NCI-H345 (cell line): ENCODE data around the gene XRCC5.

ENCODE experiments used
- DNase-seq: peaks from one replicate; lab custom pipeline; 2025; lab: John Stamatoyannopoulos, UW

XRCC5 gene

DNA sequence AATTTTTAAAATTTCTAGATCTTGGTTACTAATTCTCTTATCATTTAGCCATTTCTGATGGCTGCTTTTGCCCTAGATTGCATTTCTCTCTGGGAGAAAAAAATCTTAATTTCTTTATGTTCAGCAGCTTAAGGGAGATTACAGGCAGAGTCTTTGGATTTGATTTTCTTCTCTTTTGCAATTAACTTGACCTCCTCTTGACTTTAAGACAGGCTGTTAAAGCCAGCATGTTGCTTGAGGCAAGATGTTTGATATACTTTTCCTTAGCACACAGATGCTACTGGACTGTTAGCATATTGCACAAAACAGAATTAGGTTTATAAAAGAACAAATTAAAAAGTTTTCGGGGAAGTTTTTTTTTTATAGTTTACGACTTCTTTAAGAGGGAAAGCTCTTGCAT, 50.0 kb downstream of the XRCC5 start:
- no peak for DNase-seq

- DNase-seq = no peak
Observed at GRCh38 chr2:216159646-216160045, 50.5 kb downstream of the XRCC5 start.

GRCh38 chr2:216160786-216161185, 51.6 kb downstream of the XRCC5 start:
- DNase-seq = no peak

DNA sequence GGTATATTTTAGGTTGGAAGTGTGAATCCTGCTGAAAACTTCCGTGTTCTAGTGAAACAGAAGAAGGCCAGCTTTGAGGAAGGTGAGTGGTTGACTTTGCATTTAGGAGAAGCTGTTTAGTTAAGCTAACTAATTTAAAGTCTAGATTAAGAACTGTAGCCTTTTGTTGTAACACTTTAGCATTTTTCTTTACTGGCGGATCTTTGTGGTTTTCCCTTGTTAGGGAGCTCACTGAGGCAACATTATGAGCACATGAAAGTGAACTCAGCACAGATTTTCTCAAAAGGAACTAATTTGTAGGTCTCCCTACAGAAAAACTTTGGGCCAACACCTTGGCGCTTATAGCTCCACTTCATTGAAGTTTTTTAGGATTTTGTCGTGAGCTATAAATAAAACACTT, 52.8 kb downstream of the XRCC5 start:
- DNase-seq = no peak

DNA sequence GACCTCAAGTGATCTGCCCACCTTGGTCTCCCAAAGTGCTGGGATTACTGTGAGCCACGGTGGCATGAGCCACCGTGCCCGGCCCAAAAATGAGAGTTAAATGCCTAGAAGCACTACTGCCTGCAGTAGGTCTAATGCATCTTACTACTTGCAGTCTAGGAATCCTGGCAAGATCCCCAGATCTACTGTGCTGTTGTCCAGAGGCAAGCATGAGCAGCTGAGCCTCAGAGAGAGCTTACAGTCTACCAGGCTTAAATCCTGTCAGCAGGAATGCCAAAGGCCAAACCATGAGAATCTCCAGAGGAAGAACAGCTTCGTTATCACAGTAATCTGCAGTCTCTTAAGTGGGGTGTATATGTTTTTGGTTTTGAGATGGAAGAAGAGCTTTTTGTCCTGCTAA, 54.4 kb downstream of the XRCC5 start:
- DNase-seq = no peak

GRCh38 chr2:216164087-216164486, 54.9 kb downstream of the XRCC5 start:
- no peak for DNase-seq

DNA sequence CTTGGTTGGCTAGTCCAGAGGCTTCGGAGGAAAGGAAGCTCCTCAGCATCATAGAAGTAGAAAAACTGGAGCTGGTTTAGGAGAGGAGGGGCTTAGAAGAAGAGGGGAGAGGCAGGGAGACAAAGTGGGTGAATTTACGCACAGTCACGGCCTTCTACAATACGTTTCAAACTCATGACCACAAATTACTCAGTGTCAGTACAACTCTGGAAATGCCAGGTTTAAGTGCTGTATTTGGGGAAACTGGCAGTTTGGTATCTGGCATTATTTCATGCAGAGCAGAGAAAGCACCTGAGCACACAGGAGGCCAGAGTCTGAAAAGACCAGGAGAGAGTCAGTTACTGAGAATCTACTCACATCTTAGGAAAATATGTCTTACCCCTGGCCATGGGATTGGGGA, 55.4 kb downstream of the XRCC5 start:
- no peak for DNase-seq

GRCh38 chr2:216165711-216166110, 56.6 kb downstream of the XRCC5 start:
- DNase-seq = no peak

GRCh38 chr2:216169087-216169486, 59.9 kb downstream of the XRCC5 start:
- DNase-seq = no peak

DNA sequence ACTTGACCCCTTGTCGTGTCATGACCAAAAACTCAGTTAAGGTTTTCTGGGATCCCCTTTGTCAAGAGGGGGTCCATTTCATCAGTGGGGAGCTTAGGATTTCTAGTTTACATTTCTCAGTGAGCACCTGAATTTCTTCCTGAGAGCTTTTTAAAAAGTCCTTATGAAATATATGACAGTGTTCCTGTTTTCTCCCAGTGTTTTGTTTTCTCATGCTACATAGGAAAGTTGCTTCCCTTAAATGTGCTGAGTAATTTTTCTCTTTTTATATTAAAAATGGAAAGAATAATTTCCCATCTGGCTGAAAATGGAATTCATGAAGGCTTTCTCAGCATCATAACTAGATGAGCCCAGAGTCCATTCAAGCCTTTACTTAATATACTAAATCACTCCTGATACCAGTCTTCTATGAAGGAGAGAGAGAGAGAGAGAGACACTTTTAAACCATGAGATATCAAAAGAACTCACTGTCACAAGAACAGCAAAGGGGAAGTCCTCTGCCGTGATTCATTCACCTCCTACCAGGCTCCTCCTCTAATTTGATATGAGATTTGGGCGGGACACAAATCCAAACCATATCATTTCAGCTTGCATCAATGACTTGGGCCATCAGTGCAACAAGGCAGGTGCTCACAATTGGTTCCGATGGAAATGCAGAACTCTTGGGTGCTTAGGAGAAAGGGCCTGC, 61.1 kb downstream of the XRCC5 start:
- DNase-seq = no peak

GRCh38 chr2:216171011-216171410, 61.9 kb downstream of the XRCC5 start:
- DNase-seq = no peak

DNA sequence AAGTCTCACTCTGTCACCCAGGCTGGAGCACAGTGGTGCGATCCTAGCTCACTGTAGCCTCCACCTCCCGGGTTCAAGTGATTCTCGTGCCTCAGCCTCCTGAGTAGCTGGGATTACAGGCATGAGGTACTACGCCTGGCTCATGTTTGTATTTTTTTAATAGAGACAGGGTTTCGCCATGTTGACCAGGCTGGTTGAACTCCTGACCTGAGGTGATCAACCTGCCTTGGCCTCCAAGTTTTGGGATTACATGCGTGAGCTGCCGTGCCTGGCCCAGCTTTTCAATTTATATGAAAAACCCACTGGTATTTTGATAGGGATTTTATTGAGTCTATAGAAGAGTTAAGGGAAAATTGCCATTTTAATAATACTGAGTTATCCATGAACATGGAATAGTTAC, 63.3 kb downstream of the XRCC5 start:
- DNase-seq = no peak

GRCh38 chr2:216179015-216179414, 69.9 kb downstream of the XRCC5 start:
- DNase-seq = no peak

- no peak for DNase-seq
Observed at GRCh38 chr2:216181351-216181750, 72.2 kb downstream of the XRCC5 start.

DNA sequence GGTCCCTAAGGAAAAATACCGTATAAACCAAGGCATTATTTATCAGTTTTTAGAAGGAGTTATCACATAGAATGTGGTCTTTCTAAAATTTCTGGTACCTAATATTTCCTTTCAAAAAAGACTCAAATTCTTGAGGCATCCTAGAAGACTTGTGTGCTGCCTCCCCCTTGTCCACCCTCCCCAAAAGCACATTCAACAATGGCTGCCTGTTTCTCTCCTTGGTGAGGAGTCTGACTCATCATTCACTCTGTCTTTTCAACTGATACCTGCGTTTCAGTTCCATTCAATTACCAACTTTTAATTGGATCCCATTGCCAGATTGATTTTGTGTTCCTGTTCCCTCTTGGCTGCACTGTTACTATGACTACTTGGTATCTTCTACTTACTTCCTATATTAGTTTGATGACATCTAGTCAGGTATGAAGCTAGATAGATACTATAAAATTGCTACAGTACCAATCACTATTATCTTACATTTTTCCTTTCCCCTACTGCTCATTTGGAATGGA, 72.9 kb downstream of the XRCC5 start:
- DNase-seq = no peak

- DNase-seq = no peak
Observed at GRCh38 chr2:216183462-216183861, 74.3 kb downstream of the XRCC5 start.

DNA sequence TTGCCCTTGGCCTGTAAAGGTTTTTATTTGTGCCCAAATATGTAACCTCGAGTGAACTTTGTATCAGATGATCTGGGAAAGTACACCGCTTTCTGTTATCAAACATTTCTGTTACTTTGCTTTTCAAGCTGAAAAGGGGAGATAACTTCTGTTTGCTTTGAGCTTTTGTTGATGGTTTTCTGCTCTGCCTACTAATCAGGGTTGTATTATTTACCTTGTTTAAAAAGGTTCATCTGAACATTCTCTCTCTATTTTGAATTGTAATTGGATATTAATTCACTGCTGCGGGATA, 79.4 kb downstream of the XRCC5 start:
- no peak for DNase-seq

DNA sequence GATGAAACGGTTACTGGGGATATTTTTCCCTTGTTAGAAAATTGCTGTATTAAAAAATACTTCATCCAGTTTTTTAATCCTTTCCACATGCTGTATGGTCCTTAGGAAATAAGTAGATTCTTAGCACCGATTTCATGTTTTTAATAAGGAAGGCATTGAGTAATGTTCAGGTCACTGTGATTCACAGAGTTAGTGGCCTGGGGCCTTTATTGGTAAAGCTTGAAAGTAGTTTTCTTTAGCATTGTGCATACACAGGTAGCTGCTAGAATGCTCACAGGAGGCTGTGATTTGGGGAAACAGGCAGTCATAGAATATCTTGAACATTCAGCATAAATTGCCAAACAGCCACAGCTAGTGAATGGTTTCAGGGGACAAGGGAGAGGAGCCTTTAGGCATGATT, 79.8 kb downstream of the XRCC5 start:
- DNase-seq = no peak

DNA sequence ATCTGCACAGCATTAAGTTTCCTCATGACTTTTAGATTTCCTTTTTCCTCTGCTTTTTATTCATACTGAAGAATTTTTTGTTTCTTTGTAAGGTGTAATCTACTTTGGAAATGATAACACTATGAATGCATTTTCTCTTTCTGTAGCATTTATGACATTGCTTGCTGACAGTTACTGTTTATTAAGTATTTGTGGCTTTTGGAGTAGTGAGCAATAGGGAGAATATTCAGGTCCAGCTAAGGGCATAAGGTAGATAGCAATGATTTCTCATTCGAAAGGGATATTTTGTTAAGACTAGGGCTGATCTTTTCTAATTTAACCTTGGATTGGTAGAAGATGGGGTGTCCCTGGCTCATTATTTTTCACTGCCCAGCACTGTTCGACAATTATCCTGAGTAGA, 80.3 kb downstream of the XRCC5 start:
- DNase-seq = no peak

DNA sequence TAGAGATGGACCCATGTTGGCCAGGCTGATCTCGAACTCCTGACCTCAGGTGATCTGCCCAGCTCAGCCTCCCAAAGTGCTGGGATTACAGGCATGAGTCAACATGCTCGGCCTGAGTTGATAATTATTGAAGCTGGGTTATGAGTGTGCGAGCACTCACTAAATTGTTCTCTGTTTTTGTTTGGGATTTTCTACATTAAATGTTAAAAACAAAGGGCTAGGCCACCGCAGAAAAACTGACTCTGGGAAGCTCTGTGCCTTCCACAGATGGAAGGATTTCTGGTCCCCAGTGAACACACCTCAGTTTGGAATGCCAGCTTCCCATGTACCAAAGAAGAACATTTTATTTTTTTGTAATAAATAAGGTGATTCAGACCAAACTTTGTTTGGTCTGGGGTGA, 83.0 kb downstream of the XRCC5 start:
- no peak for DNase-seq

DNA sequence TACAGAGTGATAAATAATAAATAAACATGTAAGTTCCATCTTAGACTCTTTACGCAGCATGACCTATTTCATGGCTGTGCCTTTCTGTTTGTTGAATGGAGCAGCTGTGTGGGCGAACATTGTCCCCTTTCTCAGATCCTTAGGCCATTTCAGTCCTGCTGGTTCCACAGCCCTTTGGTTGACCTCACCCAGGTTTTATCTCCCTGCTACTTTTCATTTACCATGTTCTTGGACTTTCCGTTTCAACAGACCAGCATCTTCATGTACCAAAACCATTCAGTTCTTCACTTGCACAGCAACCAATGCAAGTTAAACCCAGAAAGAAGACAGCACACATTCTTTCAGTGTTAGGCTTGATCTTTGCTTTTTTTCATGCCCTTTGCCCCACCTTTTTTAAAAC, 83.8 kb downstream of the XRCC5 start:
- no peak for DNase-seq

- DNase-seq = no peak
Observed at GRCh38 chr2:216194013-216194412, 84.9 kb downstream of the XRCC5 start.

GRCh38 chr2:216194561-216194960, 85.4 kb downstream of the XRCC5 start:
- no peak for DNase-seq

- no peak for DNase-seq
Observed at GRCh38 chr2:216195565-216196029, 86.4 kb downstream of the XRCC5 start.
